ENCODE data around the gene ACTN1.

Gene ACTN1

DNA sequence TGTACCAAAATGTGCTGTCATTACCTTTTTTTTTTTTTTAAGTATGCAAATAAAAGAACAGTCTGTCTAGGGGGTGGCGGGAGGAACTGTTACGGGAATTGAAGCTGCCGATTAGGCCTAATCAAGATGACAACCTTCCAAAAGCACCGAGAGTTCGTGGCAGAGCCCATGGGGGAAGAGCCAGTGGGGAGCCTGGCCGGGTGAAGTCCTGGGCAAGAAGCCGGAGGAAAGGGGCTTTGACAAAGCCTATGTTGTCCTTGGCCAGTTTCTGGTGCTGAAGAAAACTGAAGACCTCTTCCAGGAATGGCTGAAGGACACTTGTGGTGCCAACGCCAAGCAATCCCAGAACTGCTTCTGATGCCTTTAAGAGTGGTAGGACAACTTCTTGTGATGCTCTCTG lies 42.6 kb downstream of the ACTN1 start:
- no peak for DNase-seq (ENCODE audit: low spot score)

DNA sequence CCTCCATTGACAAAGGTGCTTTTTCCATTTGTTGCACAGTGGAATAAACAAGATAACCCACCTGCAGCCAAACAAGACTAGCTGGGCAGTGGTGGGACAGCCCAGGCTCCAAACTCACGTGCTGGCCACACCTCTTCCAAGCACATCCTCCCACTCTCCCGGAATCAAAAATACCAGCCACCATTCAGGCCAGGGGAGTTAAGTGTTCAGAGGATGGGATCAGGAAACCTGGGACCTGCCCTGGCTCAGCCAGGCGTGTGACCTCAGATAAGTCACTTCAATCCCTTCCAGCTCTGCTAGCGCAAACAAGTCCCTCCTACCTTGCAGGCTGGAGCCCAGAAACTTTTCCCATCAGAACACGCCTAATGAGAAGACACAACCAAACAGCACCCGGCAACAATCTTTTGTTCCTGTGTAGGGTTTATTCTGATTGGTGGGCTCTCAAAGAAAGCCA lies 43.3 kb downstream of the ACTN1 start:
- DNase-seq (ENCODE audit: low spot score) = no peak

- DNase-seq (ENCODE audit: low spot score) = no peak
Measured at GRCh38 chr14:68934066-68934465, 45.0 kb downstream of the ACTN1 start.

GRCh38 chr14:68932686-68933085 lies 46.4 kb downstream of the ACTN1 start:
- no peak for DNase-seq (ENCODE audit: low spot score)

DNA sequence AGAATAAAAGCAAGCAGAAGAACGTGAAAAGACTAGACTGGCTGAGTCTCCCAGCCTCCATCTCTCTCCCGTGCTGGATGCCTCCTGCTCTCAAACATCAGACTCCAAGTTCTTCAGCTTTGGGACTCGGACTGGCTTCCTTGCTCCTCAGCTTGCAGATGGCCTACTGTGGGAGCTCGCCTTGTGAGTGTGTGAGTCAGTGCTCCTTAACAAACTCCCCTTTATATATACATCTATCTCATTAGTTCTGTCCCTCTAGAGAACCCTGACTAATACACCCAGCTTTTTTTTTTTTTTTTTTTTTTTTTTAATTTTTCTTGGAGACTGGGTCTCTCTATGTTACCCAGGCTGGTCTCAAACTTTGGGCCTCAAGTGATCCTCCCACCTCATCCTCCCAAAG lies 46.9 kb downstream of the ACTN1 start:
- DNase-seq (ENCODE audit: low spot score) = no peak

DNA sequence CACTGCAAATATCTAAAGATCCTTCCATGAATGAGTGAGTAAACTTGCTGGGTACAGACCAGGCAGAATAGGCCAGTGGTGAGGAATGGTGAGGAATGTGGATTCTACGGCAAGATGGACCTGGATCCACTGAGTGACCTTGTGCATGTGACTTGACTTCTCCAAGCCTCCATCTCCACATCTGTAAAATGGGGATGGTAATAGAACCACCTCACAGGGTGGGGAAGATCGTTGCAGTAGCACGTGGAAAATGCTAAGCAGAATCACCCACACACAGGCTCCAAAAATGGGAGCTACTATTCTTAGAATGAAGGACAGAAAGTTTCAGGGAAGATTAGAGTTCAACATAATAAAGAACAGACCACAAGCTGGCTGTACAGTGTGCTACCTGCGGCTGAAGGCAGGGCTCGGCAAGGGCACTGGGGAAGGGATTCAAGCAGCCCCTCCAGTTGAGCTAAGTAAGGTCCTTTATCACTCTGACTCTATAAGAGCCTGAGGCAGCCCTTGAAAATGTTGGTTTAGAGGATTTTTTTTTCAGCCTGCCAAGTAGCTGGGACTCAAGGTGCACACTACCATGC lies 47.5 kb downstream of the ACTN1 start:
- no peak for DNase-seq (ENCODE audit: low spot score)

DNA sequence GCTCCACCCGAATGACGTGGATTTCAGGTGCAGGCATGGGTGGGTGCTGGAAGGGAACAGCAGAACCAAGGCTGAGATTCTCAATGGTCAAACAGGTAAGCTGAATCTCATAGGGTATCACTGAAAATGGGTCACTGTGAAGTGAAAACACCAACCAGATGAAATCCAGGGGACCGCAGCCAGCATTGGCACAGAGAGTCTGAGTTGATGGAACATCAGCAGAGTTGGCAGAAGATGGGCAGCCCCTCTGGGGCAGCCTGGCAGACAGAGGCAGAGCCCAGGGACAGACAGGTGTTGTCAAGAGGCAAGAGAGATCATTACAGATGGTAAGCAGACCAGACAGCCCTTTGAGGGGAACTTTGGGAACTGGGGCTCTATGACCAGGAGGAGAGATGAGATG lies 48.0 kb downstream of the ACTN1 start:
- DNase-seq (ENCODE audit: low spot score) = no peak

- DNase-seq (ENCODE audit: low spot score) = no peak
Measured at GRCh38 chr14:68929623-68930307, 49.3 kb downstream of the ACTN1 start.

DNA sequence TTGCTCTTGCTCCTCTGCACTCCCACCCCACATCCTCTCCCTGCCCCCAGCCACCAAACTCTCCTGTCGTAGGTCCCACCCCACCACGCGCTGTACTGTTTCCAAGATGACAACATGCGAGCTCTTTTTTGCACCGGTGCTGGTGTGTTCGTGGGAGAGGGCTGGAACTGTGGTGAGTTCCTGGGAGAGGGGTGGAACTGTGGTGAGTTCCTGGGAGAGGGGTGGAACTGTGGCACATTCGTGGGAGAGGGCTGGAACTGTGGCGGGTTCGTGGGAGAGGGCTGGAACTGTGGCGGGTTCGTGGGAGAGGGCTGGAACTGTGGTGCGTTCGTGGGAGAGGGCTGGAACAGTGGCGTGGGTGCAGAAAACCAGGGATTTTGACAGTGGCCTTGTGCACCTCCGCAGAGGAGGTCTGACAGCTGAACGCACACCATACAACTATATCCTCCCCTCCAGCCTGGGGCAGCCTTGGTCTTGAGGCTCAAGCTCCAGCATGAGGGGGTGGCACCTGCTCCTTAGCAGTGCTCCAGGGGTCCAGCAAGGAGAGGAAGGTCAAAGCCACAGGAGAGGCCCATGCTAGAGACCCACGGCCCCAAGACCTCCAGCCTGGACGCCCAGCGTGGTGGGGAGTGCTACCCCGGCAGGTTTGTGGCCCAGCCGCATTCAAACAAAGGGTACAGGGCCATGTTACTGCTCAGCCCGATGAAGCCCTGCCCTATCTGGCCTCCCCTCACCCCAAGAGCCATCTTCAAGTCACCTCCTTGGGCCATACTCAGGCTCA lies 50.1 kb downstream of the ACTN1 start:
- no peak for DNase-seq (ENCODE audit: low spot score)

DNA sequence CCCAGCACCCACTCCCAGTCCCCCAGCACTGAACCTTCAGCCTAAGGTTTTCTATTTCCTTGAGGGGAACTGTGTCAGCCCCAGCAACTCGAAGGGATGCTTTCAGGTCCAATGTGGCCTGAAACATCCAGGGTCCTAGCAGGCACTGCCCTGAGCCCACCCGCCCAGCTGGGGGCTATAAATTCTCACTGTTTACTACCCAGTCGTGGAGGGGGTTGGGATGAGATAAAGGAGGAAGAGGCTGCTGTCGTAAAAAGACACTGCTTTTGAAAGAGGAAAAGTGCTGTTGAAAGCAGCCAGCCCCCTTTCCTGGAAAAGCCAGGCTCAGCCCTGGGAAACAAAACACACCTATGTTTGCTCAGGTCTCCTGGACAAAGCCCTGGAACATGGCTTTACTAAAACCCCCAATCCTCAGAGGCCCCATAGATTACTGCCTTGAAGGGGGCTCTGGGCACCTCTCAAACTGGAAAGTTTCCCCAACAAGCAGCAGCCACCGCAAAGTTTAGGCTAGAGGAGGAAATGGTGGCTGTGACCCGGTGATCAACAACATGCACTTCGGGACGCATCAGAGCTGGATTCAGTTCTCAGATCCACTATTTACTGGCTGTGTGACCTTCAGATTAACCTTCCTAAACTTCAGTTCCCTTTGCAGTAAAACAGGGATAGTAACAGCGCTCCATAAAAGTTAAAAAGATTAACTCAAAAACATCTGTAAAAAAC lies 51.0 kb downstream of the ACTN1 start:
- no peak for DNase-seq (ENCODE audit: low spot score)

- DNase-seq (ENCODE audit: low spot score) = no peak
Measured at GRCh38 chr14:68927089-68927488, 52.0 kb downstream of the ACTN1 start.

- no peak for DNase-seq (ENCODE audit: low spot score)
Measured at GRCh38 chr14:68926236-68926635, 52.9 kb downstream of the ACTN1 start.

- DNase-seq (ENCODE audit: low spot score) = no peak
Measured at GRCh38 chr14:68925373-68925772, 53.7 kb downstream of the ACTN1 start.

GRCh38 chr14:68924186-68925158 lies 54.6 kb downstream of the ACTN1 start:
- no peak for DNase-seq (ENCODE audit: low spot score)

DNA sequence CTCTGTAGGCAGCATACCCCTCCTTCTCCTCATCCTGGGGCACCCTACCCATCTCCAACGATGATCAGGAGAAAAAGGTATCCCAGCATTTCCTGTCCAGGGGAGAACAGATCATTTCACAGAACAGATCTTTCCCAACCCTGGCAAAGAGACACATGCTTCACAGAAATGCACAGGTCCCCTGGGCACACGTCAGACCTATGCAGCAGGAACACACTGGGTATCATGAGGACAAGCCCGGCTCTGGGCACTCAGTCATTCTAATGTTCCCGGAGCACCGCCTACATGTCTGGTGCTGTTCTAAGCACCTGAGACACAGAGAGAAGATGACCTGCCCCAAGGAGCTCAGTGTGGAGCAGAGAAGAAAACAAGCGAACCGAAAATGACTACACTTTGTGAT lies 56.2 kb downstream of the ACTN1 start:
- DNase-seq (ENCODE audit: low spot score) = no peak

- DNase-seq (ENCODE audit: low spot score) = no peak
Measured at GRCh38 chr14:68922201-68922621, 56.9 kb downstream of the ACTN1 start.

GRCh38 chr14:68921666-68922065 lies 57.4 kb downstream of the ACTN1 start:
- DNase-seq (ENCODE audit: low spot score) = no peak

GRCh38 chr14:68921049-68921448 lies 58.1 kb downstream of the ACTN1 start:
- no peak for DNase-seq (ENCODE audit: low spot score)

- DNase-seq (ENCODE audit: low spot score) = no peak
Measured at GRCh38 chr14:68919129-68919927, 59.8 kb downstream of the ACTN1 start.

DNA sequence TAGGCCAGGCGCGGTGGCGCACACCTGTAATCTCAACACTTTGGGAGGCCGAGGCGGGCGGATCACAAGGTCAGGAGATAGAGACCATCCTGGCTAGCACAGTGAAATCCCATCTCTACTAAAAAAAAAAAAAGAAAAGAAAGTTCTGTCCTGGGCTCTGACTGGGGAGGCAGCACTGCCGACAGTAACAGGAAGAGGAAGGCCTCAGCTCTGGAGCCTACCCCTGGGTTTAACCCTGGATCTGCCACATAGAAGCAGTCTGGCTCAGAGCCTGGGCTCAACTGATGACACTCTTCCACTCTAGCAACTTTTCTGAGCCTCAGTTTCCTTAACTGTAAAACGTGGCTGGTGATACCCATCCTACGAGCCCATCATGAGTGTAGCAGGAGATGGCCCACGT lies 60.5 kb downstream of the ACTN1 start:
- DNase-seq (ENCODE audit: low spot score) = no peak

All from COLO829 (cell line).